ENCODE data around the gene SMIM38.

SMIM38 gene

DNA sequence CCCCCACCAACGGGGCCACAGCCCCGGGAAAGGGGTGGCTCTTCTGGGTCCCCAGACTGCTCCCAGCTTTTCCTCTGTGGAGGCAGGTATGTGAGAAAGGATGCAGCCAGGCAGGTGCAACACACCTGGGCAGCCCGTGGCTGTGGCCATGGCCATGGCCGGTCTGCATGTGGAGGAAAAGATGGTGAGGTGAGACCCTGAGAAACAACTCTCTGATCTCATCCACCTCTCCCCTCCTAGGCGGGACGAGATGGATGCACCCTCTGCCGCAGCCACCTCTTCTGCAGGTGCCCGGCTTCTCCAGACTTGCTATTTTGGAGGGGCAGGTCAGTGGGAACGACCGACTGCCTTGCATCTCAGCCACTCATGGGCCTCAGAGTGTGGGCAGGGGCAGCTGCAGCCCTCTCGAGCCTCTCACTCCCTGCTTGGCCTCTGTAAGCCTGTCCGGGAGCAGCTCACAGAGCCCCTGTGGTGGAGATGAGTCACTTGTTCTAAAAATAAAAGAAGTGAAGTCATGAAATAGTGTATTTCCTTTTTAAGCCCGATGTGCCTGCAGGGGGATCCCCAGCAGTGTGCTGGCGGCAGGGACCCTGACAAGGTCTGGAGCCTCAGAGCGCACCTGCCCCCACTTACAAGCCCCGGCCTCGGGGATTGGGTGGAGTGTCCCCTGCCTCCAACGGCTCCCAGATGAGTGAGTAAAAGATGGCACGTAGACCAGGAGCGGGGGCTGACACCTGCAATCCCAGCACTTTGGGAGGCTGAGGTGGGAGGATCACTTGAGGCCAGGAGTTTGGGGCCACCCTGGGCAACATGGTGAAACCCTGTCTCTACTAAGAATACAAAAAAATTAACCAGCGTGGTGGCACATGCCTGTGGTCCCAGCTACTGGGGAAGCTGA lies 10.7 kb downstream of the SMIM38 start:
- Histone ChIP-seq H2BK120ac (ENCODE audit: insufficient read depth, low read length, poor library complexity) (no peak overlapping the region), H4K91ac (ENCODE audit: low read depth, low read length) (no peak overlapping the region), H2AFZ (ENCODE audit: insufficient read depth, low read length, poor library complexity) (no peak overlapping the region), H4K12ac (ENCODE audit: low read depth, low read length) (no peak overlapping the region), H3K4ac (ENCODE audit: low read depth, low read length) (no peak overlapping the region), H3K9ac (ENCODE audit: low read length) (no peak overlapping the region), H2AK5ac (ENCODE audit: low read length) (no peak overlapping the region), H3K36me3 (ENCODE audit: control insufficient read depth in 1 of 2, insufficient read depth in 2 of 2, low read length in 2 of 2) (no peaks in the 10 kb centered on the region), H3K27ac (ENCODE audit: low read depth, low read length) (no peak overlapping the region), H4K8ac (ENCODE audit: low read depth, low read length) (no peak overlapping the region), H3K79me1 (ENCODE audit: low read length) (peaks cover 1% of the 10 kb centered on the region), H3K4me2 (ENCODE audit: low read length) (no peak overlapping the region), H3K9me3 (ENCODE audit: insufficient read depth, low read depth, low read length) (peaks cover 6% of the 10 kb centered on the region), H3K4me3 (ENCODE audit: low read depth, low read length) (no peak overlapping the region), H3K23ac (ENCODE audit: low read length) (no peak overlapping the region), H3K14ac (ENCODE audit: low read length) (no peak overlapping the region), H2BK12ac (ENCODE audit: low read length) (no peak overlapping the region), H2BK5ac (ENCODE audit: low read depth, low read length, poor library complexity) (no peak overlapping the region), H3K27me3 (ENCODE audit: insufficient read depth, low read length) (no peaks in the 10 kb centered on the region), H3K4me1 (ENCODE audit: control insufficient read depth in 1 of 2, insufficient read depth in 2 of 2, low read length in 2 of 2) (peaks cover 0 to 6% of the 10 kb centered on the region in 2 experiments), H3K18ac (ENCODE audit: low read length) (no peak overlapping the region), H3K79me2 (ENCODE audit: control insufficient read depth, insufficient read depth, low read length, poor library complexity) (no peaks in the 10 kb centered on the region)
- WGBS (ENCODE audit: extremely low coverage, insufficient coverage, insufficient read length) = no CpG with 5 or more reads among the region's 21 CpGs
- DNase-seq = peak in 1 of 2 donors; percentile 39

DNA sequence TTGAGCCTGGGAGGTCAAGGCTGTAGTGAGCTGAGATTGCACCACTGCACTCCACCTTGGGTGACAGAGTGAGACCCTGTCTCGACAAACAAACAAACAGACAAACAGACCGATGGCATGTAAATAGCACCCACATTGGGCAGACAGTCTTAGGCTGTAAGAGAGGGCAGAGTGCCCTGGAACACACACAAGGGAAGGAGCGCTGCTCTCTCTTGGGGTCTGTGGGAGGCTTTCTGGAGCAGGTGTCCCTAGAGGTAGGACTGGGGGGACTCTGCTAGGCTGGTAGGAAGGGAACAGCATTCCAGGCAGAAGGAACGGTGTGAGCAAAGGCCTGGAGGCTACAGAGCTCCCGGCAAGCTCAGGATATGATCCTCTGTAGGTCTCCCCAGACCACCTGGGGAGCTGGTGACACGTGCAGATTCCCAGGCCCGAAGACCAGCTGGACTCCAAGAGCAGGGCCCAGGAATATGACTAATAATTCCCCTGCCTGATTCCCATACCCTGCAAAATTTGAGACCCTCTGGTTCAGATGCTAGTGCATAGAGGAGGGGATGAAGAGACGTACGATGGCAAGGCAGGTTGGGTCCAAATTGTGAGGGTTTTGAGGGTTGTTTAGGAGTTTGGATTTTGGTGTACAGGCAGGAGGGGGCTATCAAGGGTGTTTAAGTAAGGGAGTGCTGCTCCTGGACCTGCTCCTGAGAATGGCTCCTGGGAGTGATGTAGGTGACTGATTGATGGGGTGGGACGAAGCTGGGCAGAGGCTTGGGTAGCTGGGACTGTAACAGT lies 11.6 kb downstream of the SMIM38 start:
- Histone ChIP-seq H4K12ac (ENCODE audit: low read depth, low read length) (no peak overlapping the region), H3K79me1 (ENCODE audit: low read length) (peaks cover 1% of the 10 kb centered on the region), H3K18ac (ENCODE audit: low read length) (no peak overlapping the region), H3K27ac (ENCODE audit: low read depth, low read length) (no peak overlapping the region), H2AFZ (ENCODE audit: insufficient read depth, low read length, poor library complexity) (no peak overlapping the region), H2BK5ac (ENCODE audit: low read depth, low read length, poor library complexity) (no peak overlapping the region), H3K36me3 (ENCODE audit: control insufficient read depth in 1 of 2, insufficient read depth in 2 of 2, low read length in 2 of 2) (no peaks in the 10 kb centered on the region), H2AK5ac (ENCODE audit: low read length) (no peak overlapping the region), H3K4ac (ENCODE audit: low read depth, low read length) (no peak overlapping the region), H3K4me3 (ENCODE audit: low read depth, low read length) (no peak overlapping the region), H3K4me2 (ENCODE audit: low read length) (no peak overlapping the region), H4K91ac (ENCODE audit: low read depth, low read length) (no peak overlapping the region), H3K27me3 (ENCODE audit: insufficient read depth, low read length) (no peaks in the 10 kb centered on the region), H3K9ac (ENCODE audit: low read length) (no peak overlapping the region), H3K79me2 (ENCODE audit: control insufficient read depth, insufficient read depth, low read length, poor library complexity) (no peaks in the 10 kb centered on the region), H4K8ac (ENCODE audit: low read depth, low read length) (no peak overlapping the region), H3K14ac (ENCODE audit: low read length) (no peak overlapping the region), H2BK120ac (ENCODE audit: insufficient read depth, low read length, poor library complexity) (no peak overlapping the region), H3K4me1 (ENCODE audit: control insufficient read depth in 1 of 2, insufficient read depth in 2 of 2, low read length in 2 of 2) (peaks cover 0 to 6% of the 10 kb centered on the region in 2 experiments), H2BK12ac (ENCODE audit: low read length) (no peak overlapping the region), H3K23ac (ENCODE audit: low read length) (no peak overlapping the region), H3K9me3 (ENCODE audit: insufficient read depth, low read depth, low read length) (peaks cover 6% of the 10 kb centered on the region)
- 100% methylated on average over 2 of the region's 10 CpGs for WGBS (ENCODE audit: extremely low coverage, insufficient coverage, insufficient read length)
- DNase-seq = no peak

DNA sequence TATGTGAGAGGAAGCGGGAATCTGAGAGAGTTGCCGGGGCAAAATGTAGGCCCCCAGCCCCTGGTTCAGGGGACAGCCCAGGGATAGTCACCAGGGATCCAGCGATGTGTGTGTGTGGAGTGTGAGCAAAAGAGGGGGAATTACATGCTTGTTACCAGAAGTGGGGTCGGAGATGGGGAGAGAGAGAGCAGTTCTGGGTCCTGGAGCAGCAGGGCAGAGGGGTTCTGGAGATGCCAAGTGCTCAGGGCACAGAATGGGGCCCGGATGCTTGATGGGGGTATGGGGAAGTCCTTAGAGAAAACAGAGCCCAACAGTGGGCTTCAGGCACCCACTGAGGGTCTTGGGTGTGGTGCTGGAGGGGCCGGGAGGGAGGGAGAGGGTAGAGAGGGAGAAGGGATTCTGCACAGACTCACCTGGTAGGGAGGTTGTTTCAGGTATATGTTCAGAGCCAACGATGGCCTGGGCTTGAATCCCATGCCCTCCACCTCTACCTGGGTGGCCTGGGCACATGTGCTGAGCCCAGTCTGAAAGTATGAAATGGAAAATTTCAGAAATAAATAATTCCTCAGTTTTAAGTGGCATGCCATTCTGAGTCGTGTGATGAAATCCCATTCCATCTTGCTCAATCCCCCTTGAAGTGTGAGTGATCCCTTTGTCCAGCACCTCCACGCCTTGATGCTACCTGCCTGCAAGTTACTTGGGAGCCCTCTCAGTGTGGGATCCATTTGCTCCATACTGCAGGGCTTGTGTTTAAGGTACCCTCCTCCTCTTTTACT lies 12.4 kb downstream of the SMIM38 start:
- no peak overlapping the region for H2BK5ac ChIP-seq (ENCODE audit: low read depth, low read length, poor library complexity)
- no peak overlapping the region for H3K4me2 ChIP-seq (ENCODE audit: low read length)

DNA sequence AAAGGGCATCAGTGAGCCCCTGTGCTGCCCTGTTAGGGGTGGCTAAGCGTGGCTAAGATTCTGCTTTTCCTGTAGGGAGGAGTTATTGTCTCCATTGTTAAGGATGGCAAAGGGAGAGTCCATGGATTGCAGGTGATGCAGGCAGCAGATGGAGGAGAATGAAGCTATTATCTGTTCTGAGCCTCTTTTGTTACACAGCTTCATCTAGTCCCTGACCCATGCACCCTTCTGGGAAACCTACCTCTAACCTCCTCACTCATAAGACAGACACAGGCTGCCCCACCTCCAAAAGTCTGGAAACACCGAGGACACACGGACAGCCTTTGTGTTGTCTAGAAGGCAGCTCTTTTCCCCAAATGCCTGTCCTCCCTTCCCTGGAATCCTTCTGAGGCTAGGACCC lies 13.7 kb downstream of the SMIM38 start:
- no CpG with 5 or more reads among the region's 3 CpGs for WGBS (ENCODE audit: extremely low coverage, insufficient coverage, insufficient read length)

More for the DNA sequence above, 12.4 kb downstream of the SMIM38 start:
- no peak overlapping the region for H3K23ac ChIP-seq (ENCODE audit: low read length)
- H3K18ac ChIP-seq (ENCODE audit: low read length) = no peak overlapping the region
- H3K4ac ChIP-seq (ENCODE audit: low read depth, low read length) = no peak overlapping the region
- no peak overlapping the region for H2BK120ac ChIP-seq (ENCODE audit: insufficient read depth, low read length, poor library complexity)
- peak in 1 of 2 donors; percentile 76 for DNase-seq
- no peak overlapping the region for H4K8ac ChIP-seq (ENCODE audit: low read depth, low read length)
- peaks cover 0 to 6% of the 10 kb centered on the region in 2 experiments for H3K4me1 ChIP-seq (ENCODE audit: control insufficient read depth in 1 of 2, insufficient read depth in 2 of 2, low read length in 2 of 2)
- H4K91ac ChIP-seq (ENCODE audit: low read depth, low read length) = no peak overlapping the region
- peak overlapping the region; percentile 42 for H3K4me3 ChIP-seq (ENCODE audit: low read depth, low read length)
- no peak overlapping the region for H2AK5ac ChIP-seq (ENCODE audit: low read length)
- WGBS (ENCODE audit: extremely low coverage, insufficient coverage, insufficient read length) = no CpG with 5 or more reads among the region's 9 CpGs
- H2BK12ac ChIP-seq (ENCODE audit: low read length) = no peak overlapping the region
- H2AFZ ChIP-seq (ENCODE audit: insufficient read depth, low read length, poor library complexity) = no peak overlapping the region
- H3K14ac ChIP-seq (ENCODE audit: low read length) = no peak overlapping the region
- H3K27ac ChIP-seq (ENCODE audit: low read depth, low read length) = no peak overlapping the region
- H3K9me3 ChIP-seq (ENCODE audit: insufficient read depth, low read depth, low read length) = peaks cover 6% of the 10 kb centered on the region
- no peaks in the 10 kb centered on the region for H3K27me3 ChIP-seq (ENCODE audit: insufficient read depth, low read length)
- no peaks in the 10 kb centered on the region for H3K79me2 ChIP-seq (ENCODE audit: control insufficient read depth, insufficient read depth, low read length, poor library complexity)
- peaks cover 1% of the 10 kb centered on the region for H3K79me1 ChIP-seq (ENCODE audit: low read length)
- H4K12ac ChIP-seq (ENCODE audit: low read depth, low read length) = no peak overlapping the region
- H3K9ac ChIP-seq (ENCODE audit: low read length) = no peak overlapping the region
- no peaks in the 10 kb centered on the region for H3K36me3 ChIP-seq (ENCODE audit: control insufficient read depth in 1 of 2, insufficient read depth in 2 of 2, low read length in 2 of 2)

More for the DNA sequence above, 13.7 kb downstream of the SMIM38 start:
- Histone ChIP-seq H2BK120ac (ENCODE audit: insufficient read depth, low read length, poor library complexity) (no peak overlapping the region), H3K9ac (ENCODE audit: low read length) (no peak overlapping the region), H2AK5ac (ENCODE audit: low read length) (no peak overlapping the region), H4K91ac (ENCODE audit: low read depth, low read length) (no peak overlapping the region), H2BK12ac (ENCODE audit: low read length) (no peak overlapping the region), H3K18ac (ENCODE audit: low read length) (no peak overlapping the region), H2BK5ac (ENCODE audit: low read depth, low read length, poor library complexity) (no peak overlapping the region), H3K4me1 (ENCODE audit: control insufficient read depth in 1 of 2, insufficient read depth in 2 of 2, low read length in 2 of 2) (peaks cover 0 to 6% of the 10 kb centered on the region in 2 experiments), H3K36me3 (ENCODE audit: control insufficient read depth in 1 of 2, insufficient read depth in 2 of 2, low read length in 2 of 2) (no peaks in the 10 kb centered on the region), H4K8ac (ENCODE audit: low read depth, low read length) (no peak overlapping the region), H3K23ac (ENCODE audit: low read length) (no peak overlapping the region), H3K9me3 (ENCODE audit: insufficient read depth, low read depth, low read length) (peaks cover 8% of the 10 kb centered on the region), H3K4me2 (ENCODE audit: low read length) (no peak overlapping the region), H3K4ac (ENCODE audit: low read depth, low read length) (no peak overlapping the region), H3K79me1 (ENCODE audit: low read length) (peaks cover 1% of the 10 kb centered on the region), H4K12ac (ENCODE audit: low read depth, low read length) (no peak overlapping the region), H3K4me3 (ENCODE audit: low read depth, low read length) (no peak overlapping the region), H3K14ac (ENCODE audit: low read length) (no peak overlapping the region), H3K27me3 (ENCODE audit: insufficient read depth, low read length) (no peaks in the 10 kb centered on the region), H2AFZ (ENCODE audit: insufficient read depth, low read length, poor library complexity) (no peak overlapping the region), H3K27ac (ENCODE audit: low read depth, low read length) (no peak overlapping the region), H3K79me2 (ENCODE audit: control insufficient read depth, insufficient read depth, low read length, poor library complexity) (no peaks in the 10 kb centered on the region)
- DNase-seq = no peak

All from trophoblast cell (in vitro differentiated cells and primary cell).